WTC11 (cell line): Measurements from ENCODE around the gene FSD1L.

Experiments
- NFYB ChIP-seq: sonication (generic); formaldehyde crosslinking; conservative IDR thresholded peaks from 2 replicates; pipeline ENCODE4 v1.8.0; 2022; ENCODE audit warnings: low read depth, missing genetic modification reagents
- NR3C1 ChIP-seq: sonication (generic); formaldehyde crosslinking; conservative IDR thresholded peaks from 2 replicates; pipeline ENCODE4 v1.8.1; 2023; ENCODE audit warnings: low read depth, mild to moderate bottlenecking, missing genetic modification reagents
- TF ChIP-seq, protein P1 (sequence below): fragments of 200-600 bp; IDR thresholded peaks from 2 replicates; pipeline ENCODE4 v1.8.0; 2022; ENCODE audit warnings: antibody characterized with exemption
- TF ChIP-seq, protein P2 (sequence below): sonication (generic); formaldehyde crosslinking; IDR thresholded peaks from 2 replicates; pipeline ENCODE4 v1.8.0; 2023; ENCODE audit warnings: missing genetic modification reagents, mild to moderate bottlenecking, borderline replicate concordance

DNA sequence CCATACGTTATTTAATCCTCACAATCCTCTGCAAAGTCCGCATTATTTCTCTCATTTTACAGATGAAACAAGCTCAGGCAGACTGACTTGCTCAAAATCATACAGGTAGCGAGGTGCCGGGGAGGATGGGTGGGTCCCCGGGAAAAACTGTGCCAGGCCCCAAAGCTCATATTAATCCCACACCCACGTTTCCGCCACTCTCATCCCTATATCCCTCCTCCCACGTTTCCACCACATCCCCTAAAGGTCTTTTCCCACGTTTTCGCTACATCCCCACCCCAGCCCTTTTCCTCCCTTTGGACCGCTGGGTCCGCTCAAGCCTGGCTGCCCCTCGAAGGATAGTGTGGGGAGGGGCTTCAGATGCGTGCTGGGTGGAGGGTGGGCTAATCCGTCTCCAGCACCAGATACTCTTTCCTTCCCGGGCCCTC lies 434 bp upstream of the FSD1L start:
- TF ChIP-seq, protein P1, sequence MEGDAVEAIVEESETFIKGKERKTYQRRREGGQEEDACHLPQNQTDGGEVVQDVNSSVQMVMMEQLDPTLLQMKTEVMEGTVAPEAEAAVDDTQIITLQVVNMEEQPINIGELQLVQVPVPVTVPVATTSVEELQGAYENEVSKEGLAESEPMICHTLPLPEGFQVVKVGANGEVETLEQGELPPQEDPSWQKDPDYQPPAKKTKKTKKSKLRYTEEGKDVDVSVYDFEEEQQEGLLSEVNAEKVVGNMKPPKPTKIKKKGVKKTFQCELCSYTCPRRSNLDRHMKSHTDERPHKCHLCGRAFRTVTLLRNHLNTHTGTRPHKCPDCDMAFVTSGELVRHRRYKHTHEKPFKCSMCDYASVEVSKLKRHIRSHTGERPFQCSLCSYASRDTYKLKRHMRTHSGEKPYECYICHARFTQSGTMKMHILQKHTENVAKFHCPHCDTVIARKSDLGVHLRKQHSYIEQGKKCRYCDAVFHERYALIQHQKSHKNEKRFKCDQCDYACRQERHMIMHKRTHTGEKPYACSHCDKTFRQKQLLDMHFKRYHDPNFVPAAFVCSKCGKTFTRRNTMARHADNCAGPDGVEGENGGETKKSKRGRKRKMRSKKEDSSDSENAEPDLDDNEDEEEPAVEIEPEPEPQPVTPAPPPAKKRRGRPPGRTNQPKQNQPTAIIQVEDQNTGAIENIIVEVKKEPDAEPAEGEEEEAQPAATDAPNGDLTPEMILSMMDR: no peak
- TF ChIP-seq NR3C1 (no peak), NFYB (CRISPR knock-in tag) (no peak)
- TF ChIP-seq, protein P2, sequence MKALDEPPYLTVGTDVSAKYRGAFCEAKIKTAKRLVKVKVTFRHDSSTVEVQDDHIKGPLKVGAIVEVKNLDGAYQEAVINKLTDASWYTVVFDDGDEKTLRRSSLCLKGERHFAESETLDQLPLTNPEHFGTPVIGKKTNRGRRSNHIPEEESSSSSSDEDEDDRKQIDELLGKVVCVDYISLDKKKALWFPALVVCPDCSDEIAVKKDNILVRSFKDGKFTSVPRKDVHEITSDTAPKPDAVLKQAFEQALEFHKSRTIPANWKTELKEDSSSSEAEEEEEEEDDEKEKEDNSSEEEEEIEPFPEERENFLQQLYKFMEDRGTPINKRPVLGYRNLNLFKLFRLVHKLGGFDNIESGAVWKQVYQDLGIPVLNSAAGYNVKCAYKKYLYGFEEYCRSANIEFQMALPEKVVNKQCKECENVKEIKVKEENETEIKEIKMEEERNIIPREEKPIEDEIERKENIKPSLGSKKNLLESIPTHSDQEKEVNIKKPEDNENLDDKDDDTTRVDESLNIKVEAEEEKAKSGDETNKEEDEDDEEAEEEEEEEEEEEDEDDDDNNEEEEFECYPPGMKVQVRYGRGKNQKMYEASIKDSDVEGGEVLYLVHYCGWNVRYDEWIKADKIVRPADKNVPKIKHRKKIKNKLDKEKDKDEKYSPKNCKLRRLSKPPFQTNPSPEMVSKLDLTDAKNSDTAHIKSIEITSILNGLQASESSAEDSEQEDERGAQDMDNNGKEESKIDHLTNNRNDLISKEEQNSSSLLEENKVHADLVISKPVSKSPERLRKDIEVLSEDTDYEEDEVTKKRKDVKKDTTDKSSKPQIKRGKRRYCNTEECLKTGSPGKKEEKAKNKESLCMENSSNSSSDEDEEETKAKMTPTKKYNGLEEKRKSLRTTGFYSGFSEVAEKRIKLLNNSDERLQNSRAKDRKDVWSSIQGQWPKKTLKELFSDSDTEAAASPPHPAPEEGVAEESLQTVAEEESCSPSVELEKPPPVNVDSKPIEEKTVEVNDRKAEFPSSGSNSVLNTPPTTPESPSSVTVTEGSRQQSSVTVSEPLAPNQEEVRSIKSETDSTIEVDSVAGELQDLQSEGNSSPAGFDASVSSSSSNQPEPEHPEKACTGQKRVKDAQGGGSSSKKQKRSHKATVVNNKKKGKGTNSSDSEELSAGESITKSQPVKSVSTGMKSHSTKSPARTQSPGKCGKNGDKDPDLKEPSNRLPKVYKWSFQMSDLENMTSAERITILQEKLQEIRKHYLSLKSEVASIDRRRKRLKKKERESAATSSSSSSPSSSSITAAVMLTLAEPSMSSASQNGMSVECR: no peak
